OCI-LY7 (cell line): ENCODE results near the gene ITGA7. TPM values are rescaled to one million over a fixed set of nuclear protein-coding genes. Genes with fewer than 3 reads are reported as not detected.

Source experiments
- BruUV-seq: library from RNA; stranded (reverse); fragments of 400-500 nt; replicated peaks from 2 replicates; lab custom pipeline; 2021; lab: Mats Ljungman, UMichigan
- CTCF ChIA-PET: fragments of 300-600 bp; sonication (Branson Sonifier 250); formaldehyde crosslinking; loops from one replicate; lab custom pipeline; 2022; ENCODE audit warnings: antibody characterized with exemption; ENCODE audit not compliant: unreplicated experiment; lab: Charles Lee
- POLR2A ChIA-PET: fragments of 300-600 bp; sonication (Branson Sonifier 250); formaldehyde crosslinking; loops from one replicate; lab custom pipeline; 2022; ENCODE audit warnings: antibody characterized with exemption; lab: Charles Lee
- DNase-seq: peaks from one replicate; pipeline ENCODE4 v3.0.0-alpha.2; 2015; ENCODE audit warnings: low spot score
- H2AFZ ChIP-seq: fragments of 200-600 bp; sonication (generic), shearing (Covaris generic); 2 replicates; pipeline ENCODE4 v1.6.1; 2014; ENCODE audit warnings: mild to moderate bottlenecking, antibody characterized with exemption, low read length, moderate library complexity
- H3K27ac ChIP-seq: fragments of 200-600 bp; sonication (generic); 2 replicates; pipeline ENCODE4 v1.5.1; 2014; ENCODE audit warnings: mixed run types, low read depth, mild to moderate bottlenecking, moderate library complexity, low read length, inconsistent platforms; ENCODE audit not compliant: poor library complexity, severe bottlenecking
- H3K36me3 ChIP-seq: fragments of 200-600 bp; sonication (generic); 2 replicates; pipeline ENCODE4 v1.6.1; 2014; ENCODE audit warnings: mild to moderate bottlenecking, antibody characterized with exemption, low read length, moderate library complexity, mixed read lengths; ENCODE audit not compliant: insufficient read depth
- H3K4me1 ChIP-seq: fragments of 200-600 bp; sonication (generic); 2 replicates; pipeline ENCODE4 v1.5.1; 2014; ENCODE audit warnings: mild to moderate bottlenecking, low read length; ENCODE audit not compliant: insufficient read depth, poor library complexity, severe bottlenecking
- H3K4me2 ChIP-seq: fragments of 200-600 bp; sonication (generic); 2 replicates; pipeline ENCODE4 v1.6.1; 2014; ENCODE audit warnings: mild to moderate bottlenecking, low read length
- H3K4me3 ChIP-seq: fragments of 200-600 bp; sonication (generic); 2 replicates; pipeline ENCODE4 v1.5.1; 2014; ENCODE audit warnings: mild to moderate bottlenecking, low read depth, low read length; ENCODE audit not compliant: poor library complexity, severe bottlenecking
- H3K79me2 ChIP-seq: fragments of 200-600 bp; sonication (generic); 2 replicates; pipeline ENCODE4 v1.6.1; 2016; ENCODE audit warnings: low read depth, mild to moderate bottlenecking, low read length, moderate library complexity, mixed read lengths; ENCODE audit not compliant: insufficient read depth
- H3K9me2 ChIP-seq: fragments of 200-600 bp; sonication (generic); 2 replicates; pipeline ENCODE4 v1.6.1; 2016; ENCODE audit warnings: mild to moderate bottlenecking, low read length, mixed read lengths; ENCODE audit not compliant: insufficient read depth
- H3K9me3 ChIP-seq: fragments of 200-600 bp; sonication (generic); 2 replicates; pipeline ENCODE4 v1.6.1; 2014; ENCODE audit warnings: mild to moderate bottlenecking, mixed run types, low read length, mixed read lengths
- H4K20me1 ChIP-seq: fragments of 200-600 bp; sonication (generic); 2 replicates; pipeline ENCODE4 v1.6.1; 2014; ENCODE audit warnings: mild to moderate bottlenecking, antibody characterized with exemption, low read length, moderate library complexity, mixed read lengths; ENCODE audit not compliant: insufficient read depth
- EZH2phosphoT487 ChIP-seq: fragments of 200-600 bp; sonication (generic); IDR thresholded peaks from 2 replicates; pipeline ENCODE4 v1.6.1; 2018; ENCODE audit warnings: low read depth, borderline replicate concordance, mild to moderate bottlenecking, mixed run types, antibody characterized with exemption, low read length, moderate library complexity, mixed read lengths
- intact Hi-C: fragments of 100-400 bp; cut with micrococcal nuclease; formaldehyde crosslinking; loops from one replicate; pipeline ENCODE4 v1.10.0; 2022; ENCODE audit not compliant: unreplicated experiment
- total RNA-seq, 2 experiments: library from RNA; depleted of rRNA in 1 of 2; stranded (reverse); fragments of >200 nt in 1 of 2; shearing (Covaris generic) in 1 of 2; gene quantifications; 2 replicates each; pipeline ENCODE4 v1.2.3, GENCODE V29; 2014 to 2022
- TF ChIP-seq, protein P1 (sequence below): fragments of 200-600 bp; sonication (generic); conservative IDR thresholded peaks from 2 replicates; pipeline ENCODE4 v1.5.1; 2014; ENCODE audit warnings: mild to moderate bottlenecking, antibody characterized with exemption, low read length, moderate library complexity, mixed read lengths

Gene ITGA7
- total RNA-seq, 2 experiments from 2014 or later, result 1.5 to 4.0 TPM

DNA sequence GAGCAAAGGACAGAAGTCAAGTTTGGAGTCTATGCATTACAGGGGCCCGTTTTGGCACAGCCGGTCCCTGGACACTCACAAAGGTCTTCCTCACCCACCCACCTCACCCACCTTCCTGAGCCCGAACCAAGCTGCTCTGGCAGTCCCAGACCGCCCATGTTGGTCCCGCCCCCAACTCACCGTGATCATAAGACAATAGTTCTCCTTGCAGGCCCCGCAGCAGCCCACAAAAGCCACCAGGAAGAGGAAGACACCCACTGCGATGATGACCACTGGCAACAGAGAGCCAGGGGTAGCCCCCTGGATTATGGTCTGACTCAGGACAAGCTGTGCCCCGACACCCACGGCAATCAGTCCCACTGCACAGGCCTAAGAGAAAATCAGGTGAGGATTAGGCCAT lies 19.3 kb upstream of the ITGA7 start:
- Histone ChIP-seq H3K9me3 (no peaks in the 10 kb centered on the region), H3K27ac (no peak overlapping the region), H3K4me3 (peak overlapping the region; percentile 77), H3K4me1 (peaks cover 29% of the 10 kb centered on the region), H3K9me2 (no peaks in the 10 kb centered on the region), H4K20me1 (no peaks in the 10 kb centered on the region), H3K36me3 (peaks cover 42% of the 10 kb centered on the region), H3K4me2 (peak overlapping the region; percentile 91), H2AFZ (no peak overlapping the region), H3K79me2 (peaks cover 8% of the 10 kb centered on the region; the same call in 1 of the 2 replicates)
- TF ChIP-seq EZH2phosphoT487, result no peak
- TF ChIP-seq, protein P1, sequence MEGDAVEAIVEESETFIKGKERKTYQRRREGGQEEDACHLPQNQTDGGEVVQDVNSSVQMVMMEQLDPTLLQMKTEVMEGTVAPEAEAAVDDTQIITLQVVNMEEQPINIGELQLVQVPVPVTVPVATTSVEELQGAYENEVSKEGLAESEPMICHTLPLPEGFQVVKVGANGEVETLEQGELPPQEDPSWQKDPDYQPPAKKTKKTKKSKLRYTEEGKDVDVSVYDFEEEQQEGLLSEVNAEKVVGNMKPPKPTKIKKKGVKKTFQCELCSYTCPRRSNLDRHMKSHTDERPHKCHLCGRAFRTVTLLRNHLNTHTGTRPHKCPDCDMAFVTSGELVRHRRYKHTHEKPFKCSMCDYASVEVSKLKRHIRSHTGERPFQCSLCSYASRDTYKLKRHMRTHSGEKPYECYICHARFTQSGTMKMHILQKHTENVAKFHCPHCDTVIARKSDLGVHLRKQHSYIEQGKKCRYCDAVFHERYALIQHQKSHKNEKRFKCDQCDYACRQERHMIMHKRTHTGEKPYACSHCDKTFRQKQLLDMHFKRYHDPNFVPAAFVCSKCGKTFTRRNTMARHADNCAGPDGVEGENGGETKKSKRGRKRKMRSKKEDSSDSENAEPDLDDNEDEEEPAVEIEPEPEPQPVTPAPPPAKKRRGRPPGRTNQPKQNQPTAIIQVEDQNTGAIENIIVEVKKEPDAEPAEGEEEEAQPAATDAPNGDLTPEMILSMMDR, result no peak
- BruUV-seq, result no TSS peak
- intact Hi-C loops, result no loop called here
- ChIA-PET CTCF (no interaction called here), POLR2A (no interaction called here)
- DNase-seq, result no peak

DNA sequence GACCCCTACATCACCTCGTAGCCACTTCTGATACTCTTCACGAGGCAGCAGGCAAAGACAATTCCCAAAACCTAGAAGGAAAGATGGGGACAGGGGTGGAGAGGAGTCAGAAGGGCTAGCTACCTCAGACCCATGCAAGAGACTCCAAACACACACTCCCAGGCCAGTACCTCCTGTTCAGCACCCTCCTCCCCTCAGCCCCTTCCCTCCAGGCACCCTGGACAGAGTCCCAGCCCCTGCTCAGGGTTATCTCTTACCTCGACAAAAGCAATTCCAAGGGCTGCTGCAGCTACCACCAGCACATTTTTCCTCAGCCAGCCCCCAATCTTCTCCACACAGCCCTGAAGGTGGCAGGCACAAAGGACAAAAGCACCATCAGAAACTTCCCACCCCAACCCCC lies 17.9 kb upstream of the ITGA7 start:
- no peaks in the 10 kb centered on the region for H4K20me1 ChIP-seq
- H3K4me2 ChIP-seq, result no peak overlapping the region
- ChIA-PET POLR2A (no interaction called here), CTCF (interaction anchor here (1.1 to 1.9 kb wide), 2 partner anchors 10 to 12 kb away, joined by 3 to 5 read pairs; partner anchors contain the start of gene BLOC1S1)
- H3K9me2 ChIP-seq, result no peaks in the 10 kb centered on the region
- BruUV-seq, result TSS peak; percentile 35
- peaks cover 8% of the 10 kb centered on the region; the same call in 1 of the 2 replicates for H3K79me2 ChIP-seq
- TF ChIP-seq, protein P1, result no peak
- no peak for TF ChIP-seq EZH2phosphoT487
- H3K4me1 ChIP-seq, result peaks cover 25% of the 10 kb centered on the region
- intact Hi-C loops, result no loop called here
- DNase-seq, result no peak
- H2AFZ ChIP-seq, result no peak overlapping the region
- peaks cover 54% of the 10 kb centered on the region for H3K36me3 ChIP-seq
- H3K27ac ChIP-seq, result no peak overlapping the region
- no peaks in the 10 kb centered on the region for H3K9me3 ChIP-seq
- H3K4me3 ChIP-seq, result no peak overlapping the region

DNA sequence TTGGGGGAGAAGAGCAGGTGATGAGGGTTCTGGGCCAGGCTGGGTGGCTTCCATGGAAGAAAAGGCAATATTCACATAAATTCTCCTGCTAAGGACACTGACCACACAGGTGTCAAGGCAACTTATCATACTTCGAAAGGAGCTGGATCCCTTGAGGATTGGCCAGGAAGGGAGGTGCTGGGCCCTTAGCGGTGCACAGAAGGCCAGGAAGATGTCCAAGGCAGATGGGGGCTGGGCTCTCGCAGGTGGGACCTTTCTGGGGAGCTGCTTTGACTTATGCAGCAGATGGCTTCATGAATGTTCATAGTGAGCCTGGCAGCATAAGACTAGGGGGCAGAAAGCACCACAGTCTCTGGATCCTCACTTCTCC lies 17.2 kb upstream of the ITGA7 start:
- Histone ChIP-seq H3K9me2 (no peaks in the 10 kb centered on the region), H3K9me3 (no peaks in the 10 kb centered on the region), H3K36me3 (peaks cover 60% of the 10 kb centered on the region), H3K27ac (no peak overlapping the region), H3K79me2 (peaks cover 8% of the 10 kb centered on the region; the same call in 1 of the 2 replicates), H3K4me2 (no peak overlapping the region), H4K20me1 (no peaks in the 10 kb centered on the region), H2AFZ (no peak overlapping the region), H3K4me3 (no peak overlapping the region), H3K4me1 (peaks cover 19% of the 10 kb centered on the region)
- ChIA-PET POLR2A (no interaction called here), CTCF (interaction anchor here (1.1 to 1.9 kb wide), 3 partner anchors 9 to 17 kb away, joined by 3 to 5 read pairs (median 3); partner anchors contain the start of gene BLOC1S1)
- no TSS peak for BruUV-seq
- intact Hi-C loops, result loop anchor here (1.0 kb wide), 1 partner anchor 12 kb away; no protein-coding TSS in a partner anchor
- no peak for DNase-seq
- TF ChIP-seq, protein P1, result peak; percentile 32; the same call in 1 of the 2 replicates
- no peak for TF ChIP-seq EZH2phosphoT487
